Measurements from ENCODE around the gene WDR70. TPM values are rescaled to one million over a fixed set of nuclear protein-coding genes. Genes with fewer than 3 reads are reported as not detected.

Gene WDR70
- total and polyA plus RNA-seq, 3 donors from 2014 or later, result 25.3 to 27.6 (median 25.5) TPM

DNA sequence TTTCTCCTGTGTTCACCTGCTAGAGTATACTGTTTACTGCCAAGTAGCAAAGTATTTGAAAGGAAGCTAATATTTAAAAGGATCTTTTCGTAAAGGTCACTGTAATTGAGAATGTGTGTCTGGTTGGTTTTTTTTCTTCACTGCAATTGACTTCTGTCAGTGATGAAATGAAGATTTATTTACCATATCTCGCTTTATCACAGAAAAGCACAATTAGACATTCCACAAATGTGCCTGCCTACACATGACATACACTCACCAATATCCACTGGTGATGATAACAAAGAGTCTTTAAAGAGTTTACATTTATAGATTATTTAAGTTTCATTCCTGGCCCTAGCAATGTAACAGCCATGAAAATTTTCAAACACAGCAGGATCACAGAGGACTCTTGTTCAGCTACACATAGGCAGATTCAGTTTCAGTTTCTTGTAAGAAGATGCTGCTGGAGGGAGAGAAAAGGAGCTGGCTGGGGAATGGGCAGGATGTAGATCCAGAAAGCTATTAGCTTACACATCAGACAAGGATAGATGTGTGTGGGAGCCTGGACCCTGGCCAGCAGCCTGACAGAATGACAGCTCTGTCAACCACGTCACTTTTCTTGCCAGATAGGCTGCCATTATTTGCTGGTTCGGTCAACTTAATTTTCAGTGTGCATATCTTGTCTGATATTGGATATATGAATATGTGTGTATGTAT is 356.7 kb downstream of the WDR70 start:
- H3K9me3 ChIP-seq, result no peaks in the 10 kb centered on the region
- 62 to 64% methylated on average over 4 of the region's 4 CpGs for WGBS, 2 donors
- no peak overlapping the region for H3K4me3 ChIP-seq
- no peak for DNase-seq
- H3K4me1 ChIP-seq, result peaks cover 3% of the 10 kb centered on the region
- H3K27ac ChIP-seq, result no peak overlapping the region
- H3K36me3 ChIP-seq (ENCODE audit: low read depth, missing control alignments), result no peaks in the 10 kb centered on the region
- intact Hi-C loops (cut with DNase I; ENCODE audit: low total_unique reads), result no loop called here
- no peak for TF ChIP-seq POLR2A (IDR thresholded peaks at IDR 0.05)
- TF ChIP-seq, protein P1, sequence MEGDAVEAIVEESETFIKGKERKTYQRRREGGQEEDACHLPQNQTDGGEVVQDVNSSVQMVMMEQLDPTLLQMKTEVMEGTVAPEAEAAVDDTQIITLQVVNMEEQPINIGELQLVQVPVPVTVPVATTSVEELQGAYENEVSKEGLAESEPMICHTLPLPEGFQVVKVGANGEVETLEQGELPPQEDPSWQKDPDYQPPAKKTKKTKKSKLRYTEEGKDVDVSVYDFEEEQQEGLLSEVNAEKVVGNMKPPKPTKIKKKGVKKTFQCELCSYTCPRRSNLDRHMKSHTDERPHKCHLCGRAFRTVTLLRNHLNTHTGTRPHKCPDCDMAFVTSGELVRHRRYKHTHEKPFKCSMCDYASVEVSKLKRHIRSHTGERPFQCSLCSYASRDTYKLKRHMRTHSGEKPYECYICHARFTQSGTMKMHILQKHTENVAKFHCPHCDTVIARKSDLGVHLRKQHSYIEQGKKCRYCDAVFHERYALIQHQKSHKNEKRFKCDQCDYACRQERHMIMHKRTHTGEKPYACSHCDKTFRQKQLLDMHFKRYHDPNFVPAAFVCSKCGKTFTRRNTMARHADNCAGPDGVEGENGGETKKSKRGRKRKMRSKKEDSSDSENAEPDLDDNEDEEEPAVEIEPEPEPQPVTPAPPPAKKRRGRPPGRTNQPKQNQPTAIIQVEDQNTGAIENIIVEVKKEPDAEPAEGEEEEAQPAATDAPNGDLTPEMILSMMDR (IDR thresholded peaks at IDR 0.05), result no peak
- no peaks in the 10 kb centered on the region for H3K27me3 ChIP-seq

DNA sequence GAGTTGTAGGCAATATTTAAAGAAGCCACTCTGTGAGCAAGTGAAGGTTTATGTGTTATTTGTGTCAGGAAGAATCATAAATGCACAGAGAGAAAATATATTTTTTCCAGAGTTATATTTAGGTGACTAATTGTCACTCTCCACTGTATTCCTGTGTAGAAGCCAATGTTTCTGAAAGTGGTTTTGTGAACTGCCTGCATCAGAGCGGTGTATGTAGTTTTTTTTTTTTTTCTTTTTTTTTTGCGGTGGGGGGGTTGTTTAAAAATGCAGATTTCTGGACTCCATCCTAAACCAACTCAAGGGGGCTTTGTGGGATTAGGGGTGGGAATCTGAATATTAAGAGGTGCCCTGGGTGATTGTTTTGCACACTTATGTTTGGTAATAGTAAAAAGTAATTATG is 357.3 kb downstream of the WDR70 start:
- peaks cover 3% of the 10 kb centered on the region for H3K4me1 ChIP-seq
- H3K4me3 ChIP-seq, result no peak overlapping the region
- H3K27me3 ChIP-seq, result no peaks in the 10 kb centered on the region
- intact Hi-C loops (cut with DNase I; ENCODE audit: low total_unique reads), result no loop called here
- H3K36me3 ChIP-seq (ENCODE audit: low read depth, missing control alignments), result no peaks in the 10 kb centered on the region
- no peaks in the 10 kb centered on the region for H3K9me3 ChIP-seq
- H3K27ac ChIP-seq, result no peak overlapping the region
- WGBS, 2 donors, result 87 to 96% methylated on average over 2 of the region's 2 CpGs
- TF ChIP-seq, protein P1 (IDR thresholded peaks at IDR 0.05), result no peak
- TF ChIP-seq POLR2A (IDR thresholded peaks at IDR 0.05), result no peak
- DNase-seq, result no peak

DNA sequence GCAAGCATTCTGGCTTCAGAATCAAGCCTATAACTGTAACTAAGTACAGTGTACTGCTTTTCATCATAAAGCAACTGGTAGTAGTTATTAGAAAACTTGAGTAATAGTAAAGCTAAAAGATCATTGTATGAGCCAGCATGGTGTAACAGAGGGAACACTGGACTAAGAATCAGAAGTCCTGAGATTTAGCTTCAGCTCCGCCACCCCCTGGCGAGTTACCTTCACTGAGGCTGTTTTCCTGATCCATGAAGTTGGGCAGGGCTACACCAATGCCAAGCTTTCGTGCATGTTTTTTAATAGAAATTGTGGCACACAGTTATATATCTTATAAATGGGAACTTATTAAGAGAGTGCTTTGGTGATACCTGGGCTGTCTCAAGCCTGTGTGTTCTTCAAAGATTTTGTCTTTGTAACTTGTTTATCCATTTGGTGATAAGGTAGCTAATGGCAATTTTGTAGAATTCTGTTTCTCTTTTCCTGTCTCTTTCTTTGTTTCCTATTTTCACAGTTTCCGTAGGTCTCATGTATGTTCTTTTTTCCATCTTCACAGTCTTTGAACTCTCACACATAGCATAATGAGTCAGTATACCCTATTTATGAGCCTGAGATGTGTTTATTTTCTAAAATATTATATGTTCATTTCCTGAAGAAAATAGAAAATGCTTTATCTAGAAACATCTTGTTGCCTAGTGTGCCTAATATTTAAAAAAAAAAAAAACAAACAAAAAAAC is 358.4 kb downstream of the WDR70 start:
- H3K27me3 ChIP-seq, result no peaks in the 10 kb centered on the region
- no peaks in the 10 kb centered on the region for H3K9me3 ChIP-seq
- intact Hi-C loops (cut with DNase I; ENCODE audit: low total_unique reads), result no loop called here
- WGBS, 2 donors, result 80 to 82% methylated on average over 4 of the region's 4 CpGs
- no peak for DNase-seq
- no peaks in the 10 kb centered on the region for H3K36me3 ChIP-seq (ENCODE audit: low read depth, missing control alignments)
- H3K4me1 ChIP-seq, result peaks cover 3% of the 10 kb centered on the region
- TF ChIP-seq, protein P1 (IDR thresholded peaks at IDR 0.05), result no peak
- TF ChIP-seq POLR2A (IDR thresholded peaks at IDR 0.05), result no peak
- H3K27ac ChIP-seq, result no peak overlapping the region
- H3K4me3 ChIP-seq, result no peak overlapping the region

DNA sequence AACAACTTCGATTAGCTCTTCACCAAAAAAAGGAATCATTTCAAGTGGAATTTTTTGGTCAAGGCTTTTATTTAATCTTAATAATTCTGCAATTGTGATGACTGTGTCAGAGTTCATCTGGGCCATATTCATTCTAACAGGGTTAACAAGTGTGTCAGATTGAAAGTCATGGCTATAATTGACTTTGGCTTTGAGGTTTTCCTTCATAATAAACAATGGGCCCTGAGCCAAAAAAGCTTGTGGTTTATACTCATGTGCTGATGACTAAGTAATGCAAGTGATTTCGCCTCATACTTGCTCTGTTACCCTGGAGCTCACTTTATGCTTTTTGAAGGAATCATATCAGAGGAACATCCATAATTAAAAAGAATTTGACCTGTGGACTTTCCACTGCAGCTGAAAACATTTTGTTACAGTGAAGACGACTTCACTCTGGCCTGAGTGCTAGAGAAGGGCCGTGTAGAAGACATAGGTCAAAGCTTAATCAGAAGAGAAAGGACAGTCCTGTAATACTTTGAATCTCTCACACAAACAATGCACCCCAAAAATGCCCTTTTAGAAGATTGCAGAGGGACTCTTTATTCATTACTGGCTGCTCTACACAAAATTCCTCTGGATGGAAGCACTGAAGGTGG is 359.1 kb downstream of the WDR70 start:
- Histone ChIP-seq H3K9me3 (no peaks in the 10 kb centered on the region), H3K36me3 (ENCODE audit: low read depth, missing control alignments) (no peaks in the 10 kb centered on the region), H3K27me3 (no peaks in the 10 kb centered on the region), H3K4me3 (no peak overlapping the region), H3K4me1 (peaks cover 3% of the 10 kb centered on the region), H3K27ac (no peak overlapping the region)
- 41 to 52% methylated on average over 4 of the region's 4 CpGs for WGBS, 2 donors
- intact Hi-C loops (cut with DNase I; ENCODE audit: low total_unique reads), result no loop called here
- DNase-seq, result no peak
- TF ChIP-seq, protein P1 (IDR thresholded peaks at IDR 0.05), result no peak
- no peak for TF ChIP-seq POLR2A (IDR thresholded peaks at IDR 0.05)
